NB4 (cell line): ENCODE results near the gene EXOC4.

ENCODE experiments used
- DNase-seq: peaks from one replicate; pipeline ENCODE4 v3.0.0; 2010; ENCODE audit warnings: low read depth
- H3K4me3 ChIP-seq: one replicate; pipeline ENCODE4 v1.5.1; 2011; ENCODE audit warnings: mild to moderate bottlenecking, low read depth, low read length, moderate library complexity
- CTCF ChIP-seq: IDR thresholded peaks from one replicate; pipeline ENCODE4 v1.5.1; 2012; ENCODE audit warnings: low read depth, low read length
- MAX ChIP-seq: IDR thresholded peaks from 2 replicates; pipeline ENCODE4 v1.6.1; 2011; ENCODE audit warnings: low read depth, low read length
- MYC ChIP-seq: IDR thresholded peaks from 2 replicates; pipeline ENCODE4 v1.6.1; 2011; ENCODE audit warnings: low read depth, low read length
- POLR2A ChIP-seq: IDR thresholded peaks from 2 replicates; pipeline ENCODE4 v1.6.1; 2011; ENCODE audit warnings: mild to moderate bottlenecking; ENCODE audit not compliant: insufficient read length; ENCODE audit errors: extremely low read depth

Gene EXOC4

DNA sequence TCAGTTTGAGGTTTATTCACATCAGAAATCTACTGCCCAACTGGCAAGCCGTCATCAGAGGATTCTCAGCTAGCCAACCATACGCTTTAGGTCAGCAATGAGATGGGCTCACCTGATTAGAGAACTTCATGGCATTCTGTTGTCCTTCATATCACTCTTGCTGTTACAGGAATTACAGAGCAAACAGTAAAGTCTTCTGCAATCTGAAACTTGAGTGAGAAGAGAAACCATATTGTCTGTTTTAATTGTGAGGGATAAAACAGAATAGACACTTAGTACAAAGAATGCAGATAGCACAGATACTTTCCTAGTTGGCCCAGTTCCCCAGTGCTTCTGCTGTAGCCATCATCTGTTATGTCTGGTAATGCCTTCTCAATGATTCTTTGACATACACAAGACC is 366.6 kb downstream of the EXOC4 start:
- DNase-seq = no peak
- TF ChIP-seq MAX = no peak
- TF ChIP-seq CTCF = no peak
- TF ChIP-seq POLR2A = no peak
- TF ChIP-seq MYC = no peak
- H3K4me3 ChIP-seq = no peak overlapping the region

- no peak for TF ChIP-seq POLR2A
- no peak overlapping the region for H3K4me3 ChIP-seq
- no peak for DNase-seq
Measured at GRCh38 chr7:133623721-133624120, 370.8 kb downstream of the EXOC4 start.

GRCh38 chr7:133625046-133625445 is 372.2 kb downstream of the EXOC4 start:
- H3K4me3 ChIP-seq = no peak overlapping the region
- DNase-seq = no peak
- TF ChIP-seq CTCF = no peak
- TF ChIP-seq MYC = no peak
- TF ChIP-seq MAX = no peak
- no peak for TF ChIP-seq POLR2A

DNA sequence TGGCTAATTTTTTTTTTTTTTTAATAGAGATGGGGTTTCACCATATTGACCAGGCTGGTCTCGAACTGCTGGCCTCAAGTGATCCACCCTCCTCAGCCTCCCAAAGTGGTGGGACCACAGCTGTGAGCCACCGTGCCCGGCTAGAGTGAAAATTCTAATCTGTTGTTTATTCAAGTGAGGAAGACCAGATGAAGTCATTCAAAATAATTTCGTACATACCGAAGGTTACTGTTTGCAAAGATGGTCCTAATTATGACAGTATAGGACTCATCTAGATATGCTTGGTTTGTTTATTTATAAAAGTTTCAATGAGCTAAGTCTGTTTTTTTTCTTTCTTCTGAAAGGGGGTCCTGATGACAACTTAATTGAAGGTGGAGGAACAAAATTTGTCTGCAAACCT is 376.8 kb downstream of the EXOC4 start:
- no peak for TF ChIP-seq MYC
- TF ChIP-seq POLR2A = no peak
- no peak for TF ChIP-seq CTCF
- TF ChIP-seq MAX = no peak
- H3K4me3 ChIP-seq = no peak overlapping the region
- no peak for DNase-seq

DNA sequence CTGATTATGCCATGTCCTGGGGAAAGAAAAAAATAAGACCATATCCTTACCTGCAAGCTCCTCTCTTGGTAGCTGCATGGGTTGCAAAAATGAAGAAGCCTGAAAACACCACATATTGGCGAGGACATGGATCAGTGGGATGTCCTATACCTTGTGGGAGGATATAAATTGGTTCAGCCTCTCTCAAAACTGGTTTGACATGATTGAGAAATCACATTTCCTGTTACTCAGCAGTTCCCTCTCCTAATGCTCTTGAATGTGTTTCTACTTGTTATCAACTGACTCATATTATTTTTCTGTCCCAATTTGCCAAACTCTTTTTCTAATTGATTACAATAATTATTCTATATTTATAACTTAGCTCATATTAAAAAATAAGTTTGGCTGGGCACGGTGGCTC is 380.2 kb downstream of the EXOC4 start:
- TF ChIP-seq MAX = peak; percentile 16; the same call in 1 of the 2 replicates
- TF ChIP-seq POLR2A = no peak
- 0 out of 2 replicates have a peak, but pooled peaks have one; percentile 50 for TF ChIP-seq MYC
- no peak for TF ChIP-seq CTCF
- H3K4me3 ChIP-seq = no peak overlapping the region
- DNase-seq = peak; percentile 89

- TF ChIP-seq MAX (no peak), MYC (no peak), CTCF (no peak), POLR2A (no peak)
- DNase-seq = no peak
- H3K4me3 ChIP-seq = no peak overlapping the region
Measured at GRCh38 chr7:133635541-133635940, 382.7 kb downstream of the EXOC4 start.
